SK-N-SH (cell line): ENCODE measurements around the gene OR8G1. TPM values are rescaled to one million over a fixed set of nuclear protein-coding genes. Genes with fewer than 3 reads are reported as not detected.

Source experiments
- CTCF ChIA-PET: fragments of 300-600, 350-600 bp; formaldehyde crosslinking; extraction: SDS; loops from one replicate; lab custom pipeline; 2021; lab: Yijun Ruan, JAX
- POLR2A ChIA-PET: fragments of 350-600 bp; sonication (Branson Sonifier 250); formaldehyde crosslinking; extraction: SDS; loops from one replicate; lab custom pipeline; 2020; ENCODE audit warnings: antibody characterized with exemption, inconsistent platforms; lab: Yijun Ruan, JAX
- DNase-seq: peaks from one replicate; pipeline ENCODE4 v3.0.0; 2012
- H2AFZ ChIP-seq: fragments of 200-600 bp; sonication (generic); 2 replicates; pipeline ENCODE4 v1.8.1; 2016; ENCODE audit warnings: antibody characterized with exemption, mild to moderate bottlenecking, low read depth
- H3F3A ChIP-seq: fragments of 200-600 bp; sonication (generic); replicated peaks from 2 replicates; pipeline ENCODE3; 2016; ENCODE audit warnings: antibody characterized with exemption, mild to moderate bottlenecking; ENCODE audit not compliant: insufficient read depth
- H3K27ac ChIP-seq, 2 experiments: fragments of 200-500 bp in 1 of 2; fragments of 200-600 bp in 1 of 2; sonication (Bioruptor generic) in 1 of 2; sonication (generic), shearing (Covaris generic) in 1 of 2; 2 replicates each; pipeline versions ENCODE4 v1.5.1 to v1.6.1; 2014 to 2016; ENCODE audit warnings: low read depth in 2 of 2, inconsistent platforms in 1 of 2, low read length in 1 of 2, mild to moderate bottlenecking in 1 of 2, mixed read lengths in 1 of 2
- H3K27me3 ChIP-seq: fragments of 200-600 bp; sonication (generic), shearing (Covaris generic); 2 replicates; pipeline ENCODE4 v1.6.1; 2016; ENCODE audit warnings: mixed run types; ENCODE audit not compliant: insufficient read depth
- H3K36me3 ChIP-seq, 2 experiments: fragments of 200-500 bp in 1 of 2; fragments of 200-600 bp in 1 of 2; sonication (Bioruptor generic) in 1 of 2; sonication (generic) in 1 of 2; replicated peaks in 1 of 2; 2 replicates each; pipeline versions ENCODE3 to v1.5.1; 2014 to 2016; ENCODE audit warnings: low read length in 1 of 2, mild to moderate bottlenecking in 1 of 2; ENCODE audit not compliant: insufficient read depth in 2 of 2, control insufficient read depth in 1 of 2
- H3K4me1 ChIP-seq, 2 experiments: fragments of 200-500 bp in 1 of 2; fragments of 200-600 bp in 1 of 2; sonication (Bioruptor generic) in 1 of 2; sonication (generic), shearing (Covaris generic) in 1 of 2; 2 replicates each; pipeline versions ENCODE4 v1.5.1 to v1.6.1; 2014 to 2016; ENCODE audit warnings: low read depth in 1 of 2, low read length in 1 of 2, mixed run types in 1 of 2; ENCODE audit not compliant: insufficient read depth in 2 of 2, control insufficient read depth in 1 of 2
- H3K4me2 ChIP-seq: fragments of 200-600 bp; sonication (generic), shearing (Covaris generic); 2 replicates; pipeline ENCODE4 v1.6.1; 2017; ENCODE audit warnings: mixed run types
- H3K4me3 ChIP-seq, 2 experiments: fragments of 200-500 bp in 1 of 2; fragments of 200-600 bp in 1 of 2; sonication (Bioruptor generic) in 1 of 2; sonication (generic), shearing (Covaris generic) in 1 of 2; 2 replicates each; pipeline versions ENCODE4 v1.5.1 to v1.8.1; 2014 to 2016; ENCODE audit warnings: low read depth in 2 of 2, inconsistent platforms in 1 of 2, low read length in 1 of 2, mild to moderate bottlenecking in 1 of 2, mixed read lengths in 1 of 2, moderate library complexity in 1 of 2
- H3K79me2 ChIP-seq: fragments of 200-600 bp; sonication (generic); 2 replicates; pipeline ENCODE4 v1.8.1; 2017; ENCODE audit warnings: mild to moderate bottlenecking; ENCODE audit not compliant: insufficient read depth
- H3K9ac ChIP-seq: fragments of 200-600 bp; sonication (generic); 2 replicates; pipeline ENCODE4 v1.6.1; 2017; ENCODE audit warnings: mixed run types
- H3K9me2 ChIP-seq: fragments of 200-600 bp; sonication (generic); 2 replicates; pipeline ENCODE4 v1.6.1; 2017; ENCODE audit warnings: mixed run types
- H3K9me3 ChIP-seq: fragments of 200-600 bp; sonication (generic); 2 replicates; pipeline ENCODE4 v1.6.1; 2017; ENCODE audit warnings: mixed run types, mild to moderate bottlenecking, moderate library complexity
- H4K20me1 ChIP-seq: fragments of 200-600 bp; sonication (generic); 2 replicates; pipeline ENCODE4 v1.6.1; 2017; ENCODE audit warnings: mild to moderate bottlenecking, mixed run types; ENCODE audit not compliant: insufficient read depth
- ELF1 ChIP-seq: IDR thresholded peaks from 2 replicates; pipeline ENCODE4 v1.4.0; 2012
- EP300 ChIP-seq, 2 experiments: IDR thresholded peaks; 2 replicates each; pipeline versions ENCODE4 v1.4.0 to v1.6.1; 2012; ENCODE audit warnings: borderline replicate concordance in 1 of 2, low read depth in 1 of 2, low read length in 1 of 2
- EZH2phosphoT487 ChIP-seq: fragments of 200-600 bp; sonication (generic); IDR thresholded peaks from 2 replicates; pipeline ENCODE4 v1.6.1; 2017; ENCODE audit warnings: low read depth, mixed run types, mild to moderate bottlenecking, antibody characterized with exemption, moderate library complexity, borderline replicate concordance
- FOXJ3 ChIP-seq: sonication (generic); formaldehyde crosslinking; IDR thresholded peaks from 2 replicates; pipeline ENCODE4 v1.5.1; 2020; ENCODE audit warnings: mild to moderate bottlenecking, missing genetic modification reagents
- JUND ChIP-seq: IDR thresholded peaks from 2 replicates; pipeline ENCODE4 v1.4.0; 2012
- MEF2A ChIP-seq: IDR thresholded peaks from 2 replicates; pipeline ENCODE4 v1.4.0; 2012; ENCODE audit warnings: low read depth, borderline replicate concordance
- NFIC ChIP-seq: IDR thresholded peaks from 2 replicates; pipeline ENCODE4 v1.4.0; 2012; ENCODE audit warnings: borderline replicate concordance
- NRF1 ChIP-seq: IDR thresholded peaks from 2 replicates; pipeline ENCODE4 v1.6.1; 2012; ENCODE audit warnings: low read depth, mild to moderate bottlenecking, low read length
- POLR2AphosphoS5 ChIP-seq: IDR thresholded peaks from 2 replicates; pipeline ENCODE4 v1.6.1; 2012; ENCODE audit warnings: low read depth, low read length
- RCOR1 ChIP-seq: fragments of 150-350 bp; IDR thresholded peaks from 2 replicates; pipeline ENCODE4 v1.6.1; 2017; ENCODE audit warnings: antibody characterized with exemption, low read length
- RXRA ChIP-seq: IDR thresholded peaks from 2 replicates; pipeline ENCODE4 v1.4.0; 2012; ENCODE audit warnings: low read depth, mild to moderate bottlenecking, borderline replicate concordance
- TAF1 ChIP-seq: IDR thresholded peaks from 2 replicates; pipeline ENCODE4 v1.6.1; 2012; ENCODE audit warnings: low read depth, mild to moderate bottlenecking, low read length, moderate library complexity, borderline replicate concordance
- YY1 ChIP-seq: IDR thresholded peaks from 2 replicates; pipeline ENCODE4 v1.4.0; 2012; ENCODE audit warnings: low read depth, mild to moderate bottlenecking
- WGBS: methylation state at CpG from one replicate; pipeline ENCODE4 v1.1.6; 2017; ENCODE audit warnings: low lambda C conversion rate; 5-methylcytosine and 5-hydroxymethylcytosine counted together
- polyA plus RNA-seq, 3 experiments: library from polyadenylated mRNA; depleted of rRNA; stranded (reverse); fragments of >200 nt; gene quantifications; 2 replicates each; pipeline ENCODE4 v1.2.3, GENCODE V29; 2012
- TF ChIP-seq, protein P1 (sequence below): IDR thresholded peaks from 2 replicates; pipeline ENCODE4 v1.6.1; 2012; ENCODE audit warnings: mild to moderate bottlenecking, low read depth, low read length, moderate library complexity
- TF ChIP-seq, protein P2 (sequence below): fragments of 200-600 bp; sonication (generic); IDR thresholded peaks from 2 replicates; pipeline ENCODE4 v1.6.1; 2017; ENCODE audit warnings: antibody characterized with exemption, mild to moderate bottlenecking, moderate library complexity
- TF ChIP-seq, protein P3 (sequence below): IDR thresholded peaks from 2 replicates; pipeline ENCODE4 v1.4.0; 2012; ENCODE audit warnings: low read depth
- TF ChIP-seq, protein P4 (sequence below): fragments of 150-350 bp; IDR thresholded peaks from 2 replicates; pipeline ENCODE4 v1.6.1; 2016; ENCODE audit warnings: mild to moderate bottlenecking, low read depth, low read length

OR8G1 gene
- polyA plus RNA-seq, 1 of the 3 experiments (the other 2 are of a cell fraction), result not detected

DNA sequence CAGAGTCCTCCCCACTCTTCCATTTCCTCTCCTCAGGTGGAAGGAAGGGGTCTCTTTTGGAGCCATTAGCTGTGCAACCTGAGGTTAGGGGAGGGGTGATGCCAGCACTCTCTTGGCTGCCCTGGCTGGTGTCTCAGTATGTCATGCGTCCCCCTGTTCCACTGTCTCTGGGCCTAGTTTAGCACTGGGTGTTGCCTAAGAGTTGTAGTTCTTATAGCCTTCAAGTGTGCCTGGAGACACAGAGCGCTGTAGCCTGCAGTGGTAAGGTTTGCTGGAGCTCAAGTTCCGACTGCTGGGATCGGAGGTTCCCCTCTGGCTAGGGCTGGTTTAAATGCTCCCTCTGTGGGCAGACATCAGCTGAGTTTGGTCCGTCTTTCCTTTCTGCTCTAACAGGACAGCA lies 36.9 kb upstream of the OR8G1 start:
- TF ChIP-seq MEF2A (no peak), EZH2phosphoT487 (no peak), NFIC (no peak), RXRA (no peak), POLR2AphosphoS5 (no peak), JUND (no peak), RCOR1 (no peak), TAF1 (no peak), FOXJ3 (CRISPR knock-in tag) (no peak), NRF1 (no peak), YY1 (no peak), EP300 (IDR thresholded peaks at IDR 0.05; ENCODE audit: borderline replicate concordance in 1 of 2, low read depth in 1 of 2, low read length in 1 of 2) (no peak), ELF1 (no peak)
- TF ChIP-seq, protein P1, sequence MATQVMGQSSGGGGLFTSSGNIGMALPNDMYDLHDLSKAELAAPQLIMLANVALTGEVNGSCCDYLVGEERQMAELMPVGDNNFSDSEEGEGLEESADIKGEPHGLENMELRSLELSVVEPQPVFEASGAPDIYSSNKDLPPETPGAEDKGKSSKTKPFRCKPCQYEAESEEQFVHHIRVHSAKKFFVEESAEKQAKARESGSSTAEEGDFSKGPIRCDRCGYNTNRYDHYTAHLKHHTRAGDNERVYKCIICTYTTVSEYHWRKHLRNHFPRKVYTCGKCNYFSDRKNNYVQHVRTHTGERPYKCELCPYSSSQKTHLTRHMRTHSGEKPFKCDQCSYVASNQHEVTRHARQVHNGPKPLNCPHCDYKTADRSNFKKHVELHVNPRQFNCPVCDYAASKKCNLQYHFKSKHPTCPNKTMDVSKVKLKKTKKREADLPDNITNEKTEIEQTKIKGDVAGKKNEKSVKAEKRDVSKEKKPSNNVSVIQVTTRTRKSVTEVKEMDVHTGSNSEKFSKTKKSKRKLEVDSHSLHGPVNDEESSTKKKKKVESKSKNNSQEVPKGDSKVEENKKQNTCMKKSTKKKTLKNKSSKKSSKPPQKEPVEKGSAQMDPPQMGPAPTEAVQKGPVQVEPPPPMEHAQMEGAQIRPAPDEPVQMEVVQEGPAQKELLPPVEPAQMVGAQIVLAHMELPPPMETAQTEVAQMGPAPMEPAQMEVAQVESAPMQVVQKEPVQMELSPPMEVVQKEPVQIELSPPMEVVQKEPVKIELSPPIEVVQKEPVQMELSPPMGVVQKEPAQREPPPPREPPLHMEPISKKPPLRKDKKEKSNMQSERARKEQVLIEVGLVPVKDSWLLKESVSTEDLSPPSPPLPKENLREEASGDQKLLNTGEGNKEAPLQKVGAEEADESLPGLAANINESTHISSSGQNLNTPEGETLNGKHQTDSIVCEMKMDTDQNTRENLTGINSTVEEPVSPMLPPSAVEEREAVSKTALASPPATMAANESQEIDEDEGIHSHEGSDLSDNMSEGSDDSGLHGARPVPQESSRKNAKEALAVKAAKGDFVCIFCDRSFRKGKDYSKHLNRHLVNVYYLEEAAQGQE, result no peak
- TF ChIP-seq, protein P2, sequence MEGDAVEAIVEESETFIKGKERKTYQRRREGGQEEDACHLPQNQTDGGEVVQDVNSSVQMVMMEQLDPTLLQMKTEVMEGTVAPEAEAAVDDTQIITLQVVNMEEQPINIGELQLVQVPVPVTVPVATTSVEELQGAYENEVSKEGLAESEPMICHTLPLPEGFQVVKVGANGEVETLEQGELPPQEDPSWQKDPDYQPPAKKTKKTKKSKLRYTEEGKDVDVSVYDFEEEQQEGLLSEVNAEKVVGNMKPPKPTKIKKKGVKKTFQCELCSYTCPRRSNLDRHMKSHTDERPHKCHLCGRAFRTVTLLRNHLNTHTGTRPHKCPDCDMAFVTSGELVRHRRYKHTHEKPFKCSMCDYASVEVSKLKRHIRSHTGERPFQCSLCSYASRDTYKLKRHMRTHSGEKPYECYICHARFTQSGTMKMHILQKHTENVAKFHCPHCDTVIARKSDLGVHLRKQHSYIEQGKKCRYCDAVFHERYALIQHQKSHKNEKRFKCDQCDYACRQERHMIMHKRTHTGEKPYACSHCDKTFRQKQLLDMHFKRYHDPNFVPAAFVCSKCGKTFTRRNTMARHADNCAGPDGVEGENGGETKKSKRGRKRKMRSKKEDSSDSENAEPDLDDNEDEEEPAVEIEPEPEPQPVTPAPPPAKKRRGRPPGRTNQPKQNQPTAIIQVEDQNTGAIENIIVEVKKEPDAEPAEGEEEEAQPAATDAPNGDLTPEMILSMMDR, result no peak
- TF ChIP-seq, protein P3, sequence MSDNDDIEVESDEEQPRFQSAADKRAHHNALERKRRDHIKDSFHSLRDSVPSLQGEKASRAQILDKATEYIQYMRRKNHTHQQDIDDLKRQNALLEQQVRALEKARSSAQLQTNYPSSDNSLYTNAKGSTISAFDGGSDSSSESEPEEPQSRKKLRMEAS, result no peak
- TF ChIP-seq, protein P4, sequence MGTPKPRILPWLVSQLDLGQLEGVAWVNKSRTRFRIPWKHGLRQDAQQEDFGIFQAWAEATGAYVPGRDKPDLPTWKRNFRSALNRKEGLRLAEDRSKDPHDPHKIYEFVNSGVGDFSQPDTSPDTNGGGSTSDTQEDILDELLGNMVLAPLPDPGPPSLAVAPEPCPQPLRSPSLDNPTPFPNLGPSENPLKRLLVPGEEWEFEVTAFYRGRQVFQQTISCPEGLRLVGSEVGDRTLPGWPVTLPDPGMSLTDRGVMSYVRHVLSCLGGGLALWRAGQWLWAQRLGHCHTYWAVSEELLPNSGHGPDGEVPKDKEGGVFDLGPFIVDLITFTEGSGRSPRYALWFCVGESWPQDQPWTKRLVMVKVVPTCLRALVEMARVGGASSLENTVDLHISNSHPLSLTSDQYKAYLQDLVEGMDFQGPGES, result no peak
- no peak for DNase-seq
- Histone ChIP-seq H3K9ac (no peak overlapping the region), H4K20me1 (no peaks in the 10 kb centered on the region), H3K27me3 (peaks cover 18% of the 10 kb centered on the region; the same call in 1 of the 2 replicates), H3K4me2 (no peak overlapping the region), H2AFZ (no peak overlapping the region), H3K79me2 (no peaks in the 10 kb centered on the region), H3K9me3 (no peaks in the 10 kb centered on the region), H3K27ac (no peak overlapping the region), H3K4me3 (no peak overlapping the region), H3F3A (no peaks in the 10 kb centered on the region), H3K9me2 (no peaks in the 10 kb centered on the region), H3K36me3 (no peaks in the 10 kb centered on the region), H3K4me1 (no peaks in the 10 kb centered on the region)
- ChIA-PET CTCF (interaction anchor here (0.6 kb wide), 1 partner anchor 44 kb away, joined by 3 read pairs; no protein-coding TSS in a partner anchor), POLR2A (no interaction called here)
- 17% methylated on average over 3 of the region's 5 CpGs for WGBS
